ENCODE data around the gene CAPN1.

DNA sequence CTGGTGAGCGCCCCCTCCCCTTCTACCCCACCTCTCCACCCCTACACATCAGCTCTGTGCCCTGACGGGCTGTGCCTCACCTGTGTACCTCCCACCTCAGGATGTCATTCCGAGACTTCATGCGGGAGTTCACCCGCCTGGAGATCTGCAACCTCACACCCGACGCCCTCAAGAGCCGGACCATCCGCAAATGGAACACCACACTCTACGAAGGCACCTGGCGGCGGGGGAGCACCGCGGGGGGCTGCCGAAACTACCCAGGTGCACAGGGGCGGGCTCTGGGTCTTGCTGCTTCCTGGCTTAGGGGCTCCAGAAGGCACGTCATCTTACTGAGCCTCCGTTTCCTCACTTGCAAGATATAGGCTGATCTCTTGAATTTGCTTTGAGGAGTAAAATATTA is 6.8 kb downstream of the CAPN1 start:
- no peak for TF ChIP-seq CTCF (IDR thresholded peaks at IDR 0.05; ENCODE audit: low read length)
- TF ChIP-seq EZH2 (optimal IDR thresholded peaks at IDR 0.05; ENCODE audit: low read depth, low read length): no peak
- TF ChIP-seq EZH2phosphoT487 (IDR thresholded peaks at IDR 0.05; ENCODE audit: low read length): no peak

Measured in MM.1S (cell line).